ENCODE data around the gene ARMC5.

- no peak for TF ChIP-seq POLR2AphosphoS5 (IDR thresholded peaks at IDR 0.05; ENCODE audit: low read depth, low read length)
- TF ChIP-seq POLR2A (IDR thresholded peaks at IDR 0.05; ENCODE audit: low read depth, low read length) = no peak
- TF ChIP-seq TAF1 (IDR thresholded peaks at IDR 0.05; ENCODE audit: borderline replicate concordance, low read depth, low read length) = no peak
Observed at GRCh38 chr16:31466381-31466841, 7.1 kb downstream of the ARMC5 start.
